Pons (tissue), 1 donor: ENCODE data around the gene UBE2QL1.
"Not testable (repeated sequence)": the region's sequence is repeated elsewhere in the genome, so short reads cannot be mapped to it uniquely, and the experiment has no call there.

Experiments
- DNase-seq: peaks from one replicate; pipeline ENCODE4 v3.0.0-alpha.2; 2016; ENCODE audit warnings: low spot score

Gene UBE2QL1

GRCh38 chr5:6497262-6497661 is 48.6 kb downstream of the UBE2QL1 start:
- DNase-seq, result no peak

- DNase-seq, result no peak
Measured at GRCh38 chr5:6498968-6499367, 50.3 kb downstream of the UBE2QL1 start.

- no peak for DNase-seq
Measured at GRCh38 chr5:6501701-6502100, 53.0 kb downstream of the UBE2QL1 start.

- no peak for DNase-seq
Measured at GRCh38 chr5:6502421-6502820, 53.8 kb downstream of the UBE2QL1 start.

- no peak for DNase-seq
Measured at GRCh38 chr5:6503342-6503741, 54.7 kb downstream of the UBE2QL1 start.

GRCh38 chr5:6504677-6505415 is 56.2 kb downstream of the UBE2QL1 start:
- no peak for DNase-seq

- DNase-seq, result no peak
Measured at GRCh38 chr5:6505416-6505755, 56.7 kb downstream of the UBE2QL1 start.

- no peak for DNase-seq
Measured at GRCh38 chr5:6505783-6506557, 57.3 kb downstream of the UBE2QL1 start.

GRCh38 chr5:6506611-6507010 is 58.0 kb downstream of the UBE2QL1 start:
- no peak for DNase-seq

- DNase-seq, result no peak
Measured at GRCh38 chr5:6508931-6509330, 60.3 kb downstream of the UBE2QL1 start.

- no peak for DNase-seq
Measured at GRCh38 chr5:6510132-6510531, 61.5 kb downstream of the UBE2QL1 start.

- no peak for DNase-seq
Measured at GRCh38 chr5:6510973-6511372, 62.3 kb downstream of the UBE2QL1 start.

GRCh38 chr5:6515812-6516211 is 67.2 kb downstream of the UBE2QL1 start:
- not testable (repeated sequence) for DNase-seq

GRCh38 chr5:6516823-6517222 is 68.2 kb downstream of the UBE2QL1 start:
- no peak for DNase-seq

- DNase-seq, result no peak
Measured at GRCh38 chr5:6517510-6517909, 68.9 kb downstream of the UBE2QL1 start.

GRCh38 chr5:6518298-6519057 is 69.8 kb downstream of the UBE2QL1 start:
- DNase-seq, result no peak

GRCh38 chr5:6520201-6520600 is 71.5 kb downstream of the UBE2QL1 start:
- DNase-seq, result no peak

- DNase-seq, result no peak
Measured at GRCh38 chr5:6522331-6522730, 73.7 kb downstream of the UBE2QL1 start.

- no peak for DNase-seq
Measured at GRCh38 chr5:6522923-6523322, 74.3 kb downstream of the UBE2QL1 start.

GRCh38 chr5:6525422-6525821 is 76.8 kb downstream of the UBE2QL1 start:
- no peak for DNase-seq

GRCh38 chr5:6525910-6526309 is 77.3 kb downstream of the UBE2QL1 start:
- no peak for DNase-seq

GRCh38 chr5:6527749-6528455 is 79.2 kb downstream of the UBE2QL1 start:
- no peak for DNase-seq
